Fibroblast of peridontal ligament (primary cell): ENCODE data around the gene RNFT2.
"Not testable (repeated sequence)": the region's sequence is repeated elsewhere in the genome, so short reads cannot be mapped to it uniquely, and the experiment has no call there.

Source experiments
- DNase-seq: peaks from one replicate; pipeline ENCODE4 v3.0.0-alpha.2; 2010; ENCODE audit errors: extremely low read depth

Gene RNFT2

DNA sequence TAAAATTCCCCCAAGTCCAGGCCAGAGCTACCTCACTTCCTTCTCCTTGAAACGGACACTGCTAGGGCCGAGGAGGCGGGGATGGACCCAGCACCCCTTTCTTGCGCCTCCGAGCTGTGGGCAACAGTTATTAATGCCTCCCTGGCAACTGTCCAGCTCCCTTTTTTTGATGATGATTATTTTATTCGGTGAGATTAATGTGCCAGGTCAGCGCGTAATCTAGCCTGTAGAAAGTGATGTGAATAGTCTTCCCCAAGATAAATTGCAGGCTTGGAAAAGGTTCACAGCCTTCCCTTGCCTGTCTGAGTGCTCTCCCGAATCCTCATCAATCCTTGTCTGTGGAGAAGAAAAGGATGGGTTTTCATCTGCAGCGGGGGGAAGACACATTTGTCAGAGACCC lies 54.3 kb downstream of the RNFT2 start:
- no peak for DNase-seq

- no peak for DNase-seq
Observed at GRCh38 chr12:116794725-116795124, 56.6 kb downstream of the RNFT2 start.

- DNase-seq, result no peak
Observed at GRCh38 chr12:116797885-116798284, 59.8 kb downstream of the RNFT2 start.

DNA sequence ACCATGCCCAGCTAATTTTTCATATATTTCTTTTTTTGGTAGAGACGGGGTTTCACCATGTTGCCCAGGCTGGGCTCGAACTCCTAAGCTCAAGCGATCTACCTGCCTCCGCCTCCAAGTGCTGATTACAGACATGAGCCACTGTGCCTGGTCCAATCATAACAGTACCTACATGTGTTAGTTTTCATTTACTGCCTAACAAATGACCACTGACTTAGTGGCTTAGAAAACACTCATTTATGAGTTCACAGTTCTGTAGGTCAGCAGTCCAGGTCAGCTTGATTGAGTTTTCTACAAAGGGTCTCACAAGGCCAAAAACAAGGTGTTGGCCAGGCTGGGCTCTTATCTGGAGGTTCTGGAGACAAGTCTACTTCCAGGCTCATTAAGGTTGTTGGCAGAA lies 60.6 kb downstream of the RNFT2 start:
- no peak for DNase-seq

GRCh38 chr12:116799955-116800354 lies 61.8 kb downstream of the RNFT2 start:
- no peak for DNase-seq

GRCh38 chr12:116800918-116801317 lies 62.8 kb downstream of the RNFT2 start:
- DNase-seq, result no peak

DNA sequence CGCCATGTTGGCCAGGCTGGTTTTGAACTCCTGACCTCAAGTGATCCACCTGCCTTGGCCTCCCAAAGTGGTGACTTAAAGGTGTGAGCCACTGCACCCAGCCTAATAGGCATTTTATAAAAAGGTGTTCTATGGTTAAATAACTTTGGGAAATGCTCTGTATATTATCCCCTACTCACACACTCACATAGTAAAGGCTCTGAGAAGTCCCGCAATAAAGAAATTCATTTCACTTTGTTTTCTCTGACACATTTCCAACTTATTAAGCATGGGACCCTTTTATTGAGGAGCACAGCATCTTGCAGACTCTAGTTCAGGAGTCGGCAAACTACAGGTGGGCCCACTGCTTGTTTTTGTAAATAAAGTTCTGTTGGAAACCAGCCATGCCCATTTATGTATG lies 63.9 kb downstream of the RNFT2 start:
- DNase-seq, result no peak

DNA sequence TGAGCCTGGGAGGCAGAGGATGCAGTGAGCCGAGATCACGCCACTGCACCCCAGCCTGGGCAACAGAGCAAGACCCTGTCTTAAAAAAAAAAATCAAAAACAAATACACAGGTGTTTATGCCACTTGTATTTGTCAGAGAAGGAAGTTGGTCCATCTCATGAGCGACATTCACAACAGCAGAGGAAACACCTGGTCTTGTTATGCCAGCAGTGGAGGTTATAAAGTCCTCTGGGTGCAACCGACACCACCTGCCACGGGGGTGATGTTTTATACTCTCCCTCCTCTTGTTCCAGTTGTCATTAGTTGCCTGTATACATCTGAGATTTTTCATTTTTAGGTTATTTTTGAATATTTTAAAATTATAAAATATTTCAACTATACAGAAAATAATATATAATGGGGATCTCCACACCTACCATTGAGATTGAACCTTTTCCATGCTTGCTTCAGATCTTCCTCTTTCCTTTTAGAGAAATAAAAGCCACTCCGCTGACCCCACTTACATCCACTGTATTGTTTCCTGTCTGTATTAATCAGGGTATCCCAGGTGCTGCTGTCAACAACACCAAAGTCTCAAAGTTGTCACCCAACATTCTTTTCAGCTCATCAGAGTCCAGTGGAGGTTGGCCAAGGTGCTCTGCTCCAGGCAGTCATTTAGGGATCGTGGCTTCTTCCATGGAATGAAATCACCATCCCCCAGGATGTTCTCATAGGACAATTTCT lies 65.1 kb downstream of the RNFT2 start:
- no peak for DNase-seq

DNA sequence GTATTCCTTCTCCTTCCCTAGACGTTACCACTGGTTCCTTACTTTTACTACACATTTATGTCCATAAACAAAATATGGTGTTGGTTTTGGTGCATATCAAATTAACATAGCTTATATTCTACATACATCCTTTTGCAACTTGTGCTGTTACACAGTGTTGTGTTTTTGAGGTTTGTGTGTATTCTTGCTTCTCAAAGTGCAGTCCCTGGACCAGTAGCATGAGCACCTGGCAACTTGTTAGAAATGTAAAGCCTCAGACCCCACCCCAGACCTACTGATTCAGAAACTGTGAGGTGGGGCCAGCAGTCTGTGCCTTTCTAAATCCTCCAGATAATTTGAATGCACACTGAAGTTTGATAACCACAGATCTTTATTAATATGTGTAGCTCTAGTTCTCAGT lies 65.9 kb downstream of the RNFT2 start:
- DNase-seq, result no peak

DNA sequence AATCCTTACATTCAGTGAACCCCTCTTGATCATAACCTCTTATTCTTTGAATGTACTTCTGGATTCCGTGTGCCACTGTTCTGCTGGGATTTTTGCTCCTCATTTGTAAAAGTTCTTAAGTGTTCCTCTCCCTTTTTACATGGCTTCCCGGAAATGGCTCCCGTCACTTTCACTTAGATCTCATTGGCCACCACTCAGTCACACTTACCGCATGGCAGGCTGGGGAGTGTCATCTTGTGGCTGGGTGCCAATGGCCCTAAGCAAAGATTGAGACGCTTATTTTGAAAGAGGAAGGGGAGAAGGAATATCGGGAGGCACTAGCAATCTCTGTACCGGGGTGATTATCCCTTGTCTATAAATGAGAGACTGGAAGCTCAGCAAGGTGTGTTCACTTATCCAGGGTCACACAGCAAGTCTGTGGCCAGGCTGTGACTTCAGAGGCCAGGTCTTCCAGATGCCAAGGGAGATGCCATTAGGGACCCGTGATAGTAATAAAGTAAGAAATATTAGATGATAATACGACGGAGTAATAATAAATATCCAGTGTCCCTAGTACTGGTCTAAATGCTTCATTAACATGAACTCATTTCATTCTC lies 68.8 kb downstream of the RNFT2 start:
- no peak for DNase-seq

DNA sequence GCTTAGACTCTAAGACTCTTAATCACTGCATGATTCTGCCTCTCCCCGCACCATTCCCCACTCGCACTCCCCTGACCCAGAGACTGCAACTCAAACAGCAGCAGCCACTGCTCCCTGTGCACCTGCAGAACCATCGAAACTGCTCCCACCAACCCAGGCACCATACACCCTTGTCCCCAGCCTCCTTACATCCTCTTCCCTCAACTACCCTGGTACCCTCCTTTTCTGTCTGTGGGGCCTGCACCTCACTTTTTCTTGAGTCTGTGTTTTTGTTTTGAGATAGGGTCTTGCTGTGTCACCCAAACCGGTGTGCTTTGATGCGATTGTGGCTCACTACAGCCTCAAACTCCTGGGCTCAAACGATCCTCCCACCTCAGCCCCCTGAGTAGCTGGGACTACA lies 69.4 kb downstream of the RNFT2 start:
- DNase-seq, result no peak

DNA sequence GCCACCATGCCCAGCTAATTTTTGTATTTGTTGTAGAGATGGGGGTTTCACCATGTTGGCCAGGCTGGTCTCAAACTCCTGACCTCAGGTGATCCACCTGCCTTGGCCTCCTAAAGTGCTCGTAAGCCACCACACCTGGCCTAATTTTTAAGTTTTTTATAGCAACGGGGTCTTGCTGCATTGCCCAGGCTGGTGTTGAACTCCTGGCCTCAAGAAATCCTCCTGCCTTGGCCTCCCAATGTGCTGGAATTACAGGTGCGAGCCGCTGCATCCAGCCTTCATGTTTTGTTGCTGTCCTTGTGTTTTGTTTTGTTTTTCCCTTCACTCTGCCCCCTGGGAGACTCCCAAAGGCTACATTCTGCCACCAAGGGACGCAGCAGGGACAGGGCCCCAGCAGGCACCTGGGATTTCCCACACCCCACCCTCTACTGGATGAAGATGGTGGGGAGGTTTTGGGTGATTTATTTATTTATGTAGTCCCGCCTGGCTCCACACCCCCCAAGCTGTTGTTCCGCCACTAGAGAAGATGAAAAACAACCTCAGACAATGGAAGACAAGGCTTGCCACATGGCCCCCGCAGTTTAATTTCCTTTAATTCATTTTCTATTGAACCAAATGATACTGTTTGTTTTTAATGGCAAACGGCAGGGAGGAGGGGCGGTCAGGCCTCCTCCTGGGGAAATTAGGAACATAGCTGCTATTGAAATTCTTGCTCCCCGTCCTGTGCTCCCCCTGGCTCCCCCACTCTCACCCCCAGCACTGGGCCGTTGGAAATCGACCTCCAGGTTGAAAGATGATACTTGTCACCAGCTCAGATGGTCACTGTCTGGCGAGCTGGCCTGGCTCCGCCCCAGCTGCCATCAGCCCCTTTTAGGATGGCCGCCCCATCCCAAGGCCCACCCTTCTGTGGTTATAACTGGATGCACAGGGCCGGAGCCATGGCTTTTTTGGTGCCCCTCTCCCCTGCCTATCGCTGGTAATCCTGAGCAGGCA lies 70.3 kb downstream of the RNFT2 start:
- no peak for DNase-seq

DNA sequence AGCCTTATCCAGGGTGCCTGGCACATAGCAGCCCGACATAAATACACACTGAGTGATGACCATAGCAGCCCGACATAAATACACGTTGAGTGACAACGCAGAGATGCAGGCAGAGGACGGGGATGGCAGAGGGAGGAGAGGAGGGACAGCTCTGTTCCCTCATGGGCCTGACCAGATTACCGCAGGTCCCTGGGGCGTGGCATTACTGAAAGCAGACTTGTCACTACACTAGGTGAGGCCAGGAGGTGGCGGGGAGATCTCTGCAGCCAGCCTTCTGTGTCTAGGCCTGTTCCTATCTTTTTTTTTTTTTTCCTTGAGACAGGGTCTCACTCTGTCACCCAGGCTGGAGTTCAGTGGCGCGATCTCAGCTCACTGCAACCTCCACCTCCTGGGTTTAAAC lies 74.1 kb downstream of the RNFT2 start:
- no peak for DNase-seq

DNA sequence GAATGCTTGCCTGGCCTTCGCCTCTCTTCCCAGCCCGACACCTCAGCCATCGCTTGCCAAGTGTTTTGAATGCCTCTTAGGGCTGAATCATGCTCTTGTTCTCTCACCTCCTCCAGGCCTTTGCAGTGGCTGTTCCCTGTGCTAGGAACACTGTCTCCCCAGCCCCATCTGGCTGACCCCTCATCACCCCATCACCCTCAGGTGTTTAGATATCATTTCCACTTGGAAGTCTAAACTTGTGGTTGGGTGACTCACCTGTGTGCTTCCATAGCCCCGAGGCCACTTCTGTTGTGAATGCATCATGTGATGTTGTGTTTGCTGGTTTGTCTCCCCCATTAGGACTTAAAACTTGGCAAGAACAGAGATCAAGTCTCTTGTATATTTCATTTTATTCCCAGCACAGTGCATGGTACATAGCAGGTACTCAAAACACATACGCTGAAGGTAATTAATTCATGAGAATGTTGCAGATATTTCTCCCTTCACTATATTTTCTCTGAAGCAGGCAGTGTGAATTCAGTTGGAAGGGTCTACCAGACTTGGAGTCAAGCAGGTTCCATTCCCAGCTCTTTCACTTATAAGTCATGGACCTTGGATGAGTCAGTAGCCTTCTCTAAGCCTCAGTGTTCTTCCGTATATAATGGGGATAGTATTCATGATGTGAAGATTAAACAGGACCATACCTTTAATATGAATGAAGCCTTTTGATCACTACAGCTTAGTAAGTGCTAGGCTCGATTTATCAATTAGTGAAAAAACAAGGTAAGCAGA lies 75.3 kb downstream of the RNFT2 start:
- DNase-seq, result no peak

DNA sequence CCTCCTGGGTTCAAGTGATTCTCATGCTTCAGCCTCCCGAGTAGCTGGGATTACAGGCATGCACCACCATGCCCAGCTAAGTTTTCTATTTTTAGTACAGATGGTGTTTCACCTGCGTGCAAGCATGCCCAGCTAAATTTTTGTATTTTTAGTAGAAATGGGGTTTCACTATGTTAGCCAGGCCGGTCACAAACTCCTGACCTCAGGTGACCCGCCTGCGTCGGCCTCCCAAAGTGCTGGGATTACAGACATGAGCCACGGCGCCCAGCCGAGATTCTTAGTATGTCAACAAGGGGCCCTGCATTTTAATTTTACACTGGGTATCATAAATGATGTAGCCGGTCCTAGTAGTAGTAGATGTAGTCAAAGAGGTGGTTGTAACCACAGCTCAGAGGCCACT lies 76.7 kb downstream of the RNFT2 start:
- DNase-seq, result not testable (repeated sequence)

- DNase-seq, result peak; percentile 18
Observed at GRCh38 chr12:116818341-116818856, 80.3 kb downstream of the RNFT2 start.

GRCh38 chr12:116818948-116819832 lies 81.1 kb downstream of the RNFT2 start:
- DNase-seq, result peak; percentile 87

GRCh38 chr12:116820064-116820656 lies 82.0 kb downstream of the RNFT2 start:
- DNase-seq, result no peak

DNA sequence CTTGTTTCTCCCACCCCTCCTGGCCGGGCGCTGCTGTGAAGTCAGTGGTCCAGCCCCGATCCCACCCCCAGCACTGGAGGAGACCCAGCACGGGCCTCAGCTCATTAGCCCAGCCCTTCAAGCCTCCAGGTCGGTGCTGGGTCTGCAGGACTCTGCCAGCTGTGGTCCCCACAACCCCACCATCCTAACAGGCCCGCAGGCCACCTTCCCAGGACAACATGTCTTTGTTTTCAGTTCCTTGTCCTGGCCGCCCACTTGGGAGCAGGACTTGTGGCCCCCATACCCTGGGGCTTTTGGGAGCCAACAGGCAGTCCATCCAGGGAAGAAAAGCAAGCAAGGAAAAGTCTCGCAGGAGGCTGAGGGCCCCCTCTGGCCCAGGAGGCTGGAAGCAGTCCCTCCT lies 83.2 kb downstream of the RNFT2 start:
- DNase-seq, result no peak

- DNase-seq, result no peak
Observed at GRCh38 chr12:116827432-116827831, 89.3 kb downstream of the RNFT2 start.
